Nephron (organoid): Measurements from ENCODE around the gene TMEM144.

Experiments
- H3K27ac Mint-ChIP-seq, 3 experiments: 2 replicates each; pipeline ENCODE4 v1.8.0; 2020; ENCODE audit warnings: mixed read lengths in 3 of 3, mild to moderate bottlenecking in 2 of 3, moderate library complexity in 1 of 3
- H3K27me3 Mint-ChIP-seq: 2 replicates; pipeline ENCODE4 v1.8.0; 2021; ENCODE audit warnings: low read depth, mild to moderate bottlenecking, moderate library complexity, mixed read lengths
- H3K36me3 Mint-ChIP-seq: 2 replicates; pipeline ENCODE4 v1.8.0; 2020; ENCODE audit warnings: low read depth, mixed read lengths
- H3K4me1 Mint-ChIP-seq: 2 replicates; pipeline ENCODE4 v1.8.0; 2020; ENCODE audit warnings: mixed read lengths
- H3K4me3 Mint-ChIP-seq, 3 experiments: 2 replicates each; pipeline ENCODE4 v1.8.0; 2020; ENCODE audit warnings: mild to moderate bottlenecking in 3 of 3, mixed read lengths in 3 of 3, moderate library complexity in 2 of 3
- H3K9me3 Mint-ChIP-seq: 2 replicates; pipeline ENCODE4 v1.8.0; 2020; ENCODE audit warnings: mixed read lengths
- TF ChIP-seq, protein P1 (sequence below), 3 experiments: fragments of 200-600 bp; sonication (generic); IDR thresholded peaks; one replicate each; pipeline ENCODE4 v1.5.0; 2021; ENCODE audit warnings: antibody characterized with exemption in 3 of 3; ENCODE audit not compliant: unreplicated experiment in 3 of 3

TMEM144 gene

DNA sequence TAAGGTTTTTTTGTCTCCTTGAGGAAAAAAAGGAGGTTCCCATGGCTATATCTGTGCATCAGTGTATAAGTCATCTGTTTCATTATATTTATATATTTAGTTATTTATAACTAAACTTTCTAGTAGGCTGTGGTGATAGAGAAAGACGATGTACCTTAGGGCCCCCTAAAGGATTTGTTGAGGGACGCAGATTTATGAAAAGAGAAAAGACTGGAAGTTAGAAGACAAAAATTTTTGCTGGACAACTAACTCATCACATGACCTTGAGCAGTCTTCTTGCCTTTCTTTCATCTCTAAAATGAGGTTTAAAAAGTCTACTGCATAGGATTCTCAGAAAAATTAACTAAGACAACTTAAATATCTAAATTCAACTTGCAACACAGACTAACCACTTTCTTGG is 43.6 kb upstream of the TMEM144 start:
- Mint-ChIP-seq H3K27ac (peak overlapping the region; percentile 14 to 94 (median 74)), H3K27me3 (no peaks in the 10 kb centered on the region), H3K9me3 (no peaks in the 10 kb centered on the region), H3K36me3 (peaks cover 17% of the 10 kb centered on the region), H3K4me1 (peaks cover 41% of the 10 kb centered on the region), H3K4me3 (peak overlapping the region; percentile 50 to 97 (median 96))
- TF ChIP-seq, protein P1, sequence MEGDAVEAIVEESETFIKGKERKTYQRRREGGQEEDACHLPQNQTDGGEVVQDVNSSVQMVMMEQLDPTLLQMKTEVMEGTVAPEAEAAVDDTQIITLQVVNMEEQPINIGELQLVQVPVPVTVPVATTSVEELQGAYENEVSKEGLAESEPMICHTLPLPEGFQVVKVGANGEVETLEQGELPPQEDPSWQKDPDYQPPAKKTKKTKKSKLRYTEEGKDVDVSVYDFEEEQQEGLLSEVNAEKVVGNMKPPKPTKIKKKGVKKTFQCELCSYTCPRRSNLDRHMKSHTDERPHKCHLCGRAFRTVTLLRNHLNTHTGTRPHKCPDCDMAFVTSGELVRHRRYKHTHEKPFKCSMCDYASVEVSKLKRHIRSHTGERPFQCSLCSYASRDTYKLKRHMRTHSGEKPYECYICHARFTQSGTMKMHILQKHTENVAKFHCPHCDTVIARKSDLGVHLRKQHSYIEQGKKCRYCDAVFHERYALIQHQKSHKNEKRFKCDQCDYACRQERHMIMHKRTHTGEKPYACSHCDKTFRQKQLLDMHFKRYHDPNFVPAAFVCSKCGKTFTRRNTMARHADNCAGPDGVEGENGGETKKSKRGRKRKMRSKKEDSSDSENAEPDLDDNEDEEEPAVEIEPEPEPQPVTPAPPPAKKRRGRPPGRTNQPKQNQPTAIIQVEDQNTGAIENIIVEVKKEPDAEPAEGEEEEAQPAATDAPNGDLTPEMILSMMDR (IDR thresholded peaks at IDR 0.05; ENCODE audit: unreplicated experiment in 3 of 3), result no peak

DNA sequence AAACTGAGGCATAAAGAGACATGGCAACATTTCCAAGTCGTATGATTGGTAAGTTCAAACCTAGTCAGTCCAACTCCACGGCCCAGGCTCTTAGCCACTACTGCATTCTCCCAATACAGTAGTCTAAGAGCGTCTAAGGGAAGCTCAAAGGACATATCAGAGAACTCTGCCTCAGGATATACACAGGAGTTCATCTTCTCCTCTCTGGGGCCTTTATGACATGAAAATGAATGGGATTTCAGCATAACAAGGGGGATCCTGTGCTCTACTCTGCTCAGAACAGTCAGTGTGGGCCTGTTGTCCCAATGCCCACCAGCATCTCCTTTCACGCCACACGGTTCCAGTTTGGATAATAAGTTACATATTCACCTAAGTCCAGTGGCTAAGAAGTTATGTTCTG is 41.7 kb upstream of the TMEM144 start:
- peaks cover 49% of the 10 kb centered on the region for H3K4me1 Mint-ChIP-seq
- no peaks in the 10 kb centered on the region for H3K27me3 Mint-ChIP-seq
- H3K9me3 Mint-ChIP-seq, result no peaks in the 10 kb centered on the region
- peak overlapping the region; percentile 39 to 94 (median 75) for H3K27ac Mint-ChIP-seq
- peak overlapping the region; percentile 66 to 97 (median 96) for H3K4me3 Mint-ChIP-seq
- TF ChIP-seq, protein P1 (IDR thresholded peaks at IDR 0.05; ENCODE audit: unreplicated experiment in 3 of 3), result no peak
- peaks cover 13% of the 10 kb centered on the region for H3K36me3 Mint-ChIP-seq

DNA sequence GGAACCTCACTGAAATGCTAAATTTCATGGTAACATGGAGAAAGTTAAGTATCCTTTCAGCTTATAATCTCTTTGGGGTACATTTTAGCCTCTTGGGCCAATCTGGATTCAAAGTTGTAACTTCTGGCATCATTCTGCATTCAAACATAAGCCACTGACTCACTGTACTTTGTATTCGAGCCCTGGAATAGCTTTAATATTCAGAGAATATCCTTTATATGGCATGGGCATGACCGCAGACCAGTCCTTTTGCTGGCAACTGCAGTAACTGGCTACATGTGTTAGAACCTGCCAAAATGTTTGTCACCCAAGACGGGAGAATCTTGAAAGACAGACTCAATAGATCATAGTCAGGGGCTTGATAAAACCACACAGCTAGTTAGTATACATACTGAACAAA is 40.8 kb upstream of the TMEM144 start:
- Mint-ChIP-seq H3K27me3 (no peaks in the 10 kb centered on the region), H3K4me3 (peak overlapping the region; percentile 90 to 97 (median 96)), H3K9me3 (no peaks in the 10 kb centered on the region), H3K4me1 (peaks cover 43% of the 10 kb centered on the region), H3K27ac (peak overlapping the region; percentile 94 to 96 (median 96)), H3K36me3 (peaks cover 8% of the 10 kb centered on the region)
- TF ChIP-seq, protein P1 (IDR thresholded peaks at IDR 0.05; ENCODE audit: unreplicated experiment in 3 of 3), result no peak

DNA sequence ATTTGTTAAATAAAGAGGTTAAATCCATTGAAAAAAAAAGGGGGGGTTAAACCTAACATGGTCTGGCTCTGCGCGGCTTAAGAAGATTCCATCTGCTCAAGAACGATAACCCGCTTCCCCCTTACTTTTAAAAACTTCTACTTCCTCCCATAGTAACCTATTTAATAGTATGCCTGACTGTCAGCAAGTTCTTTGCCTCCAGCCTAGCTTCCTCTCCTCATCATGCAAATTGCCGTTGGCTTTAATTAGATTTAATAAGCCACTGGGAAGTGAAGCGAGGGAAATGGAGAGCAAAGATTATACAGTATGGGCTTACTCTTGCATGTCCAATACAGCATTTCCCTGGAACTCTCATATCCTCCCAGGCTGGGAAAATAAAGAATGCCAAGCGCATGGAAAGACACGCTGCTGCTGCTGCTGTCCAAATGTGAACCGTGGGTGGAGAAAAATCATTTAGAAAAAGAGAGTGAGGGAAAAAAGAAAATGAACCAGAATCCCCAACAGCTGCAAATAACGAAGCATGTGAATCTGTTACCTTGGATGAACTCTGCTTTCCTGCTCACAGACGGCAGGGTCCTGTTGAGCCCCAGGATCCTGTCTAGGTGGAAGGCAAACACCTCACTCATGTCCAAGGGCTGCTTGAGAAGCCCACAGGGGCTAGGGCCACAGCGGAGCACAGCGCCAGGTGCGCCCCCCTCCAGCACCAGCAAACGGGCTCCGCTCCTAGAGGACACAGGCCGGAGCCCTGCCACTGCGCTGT is 40.2 kb upstream of the TMEM144 start:
- H3K27ac Mint-ChIP-seq, result peak overlapping the region; percentile 94 to 96 (median 96)
- peaks cover 37% of the 10 kb centered on the region for H3K4me1 Mint-ChIP-seq
- H3K4me3 Mint-ChIP-seq, result peak overlapping the region; percentile 90 to 97 (median 96)
- no peaks in the 10 kb centered on the region for H3K27me3 Mint-ChIP-seq
- TF ChIP-seq, protein P1 (IDR thresholded peaks at IDR 0.05; ENCODE audit: unreplicated experiment in 3 of 3), result no peak
- H3K9me3 Mint-ChIP-seq, result no peaks in the 10 kb centered on the region
- H3K36me3 Mint-ChIP-seq, result peaks cover 8% of the 10 kb centered on the region

DNA sequence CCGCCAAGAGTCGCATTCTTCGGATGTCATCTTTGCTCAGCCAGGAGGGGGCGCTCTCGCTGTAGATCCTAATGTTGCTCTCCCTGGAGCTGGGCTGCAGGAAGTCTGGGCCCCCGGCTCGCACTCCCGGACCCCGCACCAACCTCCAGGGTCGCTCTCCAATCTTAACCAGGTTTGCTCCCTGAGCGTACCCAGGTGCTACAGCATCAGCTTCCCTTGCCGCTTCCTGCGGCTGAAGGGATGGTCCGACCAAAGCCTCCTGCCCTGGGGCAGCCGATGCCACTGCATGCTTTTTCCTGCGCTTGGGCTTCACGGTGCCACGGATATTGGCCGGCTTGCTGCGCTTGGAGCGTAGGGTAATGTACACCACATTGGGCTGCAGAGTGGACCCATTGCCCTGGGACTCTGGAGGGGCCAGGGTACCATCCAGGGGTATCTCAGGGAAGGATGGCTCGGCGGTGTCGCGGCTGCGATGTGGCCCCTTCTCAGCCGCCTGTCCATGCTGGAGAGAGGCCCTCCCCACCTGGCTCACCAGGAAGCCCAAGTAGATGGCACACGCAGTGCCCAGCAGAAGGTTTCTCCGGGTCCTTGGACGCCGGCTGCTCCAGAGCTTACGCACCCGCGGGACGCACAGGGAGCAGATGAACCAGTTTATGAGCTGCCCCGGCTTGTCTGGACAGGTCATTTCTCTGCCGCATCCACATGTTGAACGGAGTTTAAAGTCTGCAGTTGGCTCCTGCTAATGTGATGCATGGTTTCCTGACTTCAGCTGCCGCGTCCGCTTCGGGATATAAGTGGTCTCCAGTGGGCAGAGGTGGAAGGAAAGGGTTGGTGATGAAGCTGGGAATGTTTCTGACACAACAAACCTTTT is 39.4 kb upstream of the TMEM144 start:
- Mint-ChIP-seq H3K27ac (peak overlapping the region; percentile 89 to 96 (median 94)), H3K4me1 (peaks cover 37% of the 10 kb centered on the region), H3K36me3 (peaks cover 8% of the 10 kb centered on the region), H3K27me3 (no peaks in the 10 kb centered on the region), H3K4me3 (peak overlapping the region; percentile 90 to 97 (median 96)), H3K9me3 (no peaks in the 10 kb centered on the region)
- TF ChIP-seq, protein P1 (IDR thresholded peaks at IDR 0.05; ENCODE audit: unreplicated experiment in 3 of 3), result peak; percentile 52 to 59 (median 57)
